ENCODE results near the gene MAD1L1.

Gene MAD1L1

DNA sequence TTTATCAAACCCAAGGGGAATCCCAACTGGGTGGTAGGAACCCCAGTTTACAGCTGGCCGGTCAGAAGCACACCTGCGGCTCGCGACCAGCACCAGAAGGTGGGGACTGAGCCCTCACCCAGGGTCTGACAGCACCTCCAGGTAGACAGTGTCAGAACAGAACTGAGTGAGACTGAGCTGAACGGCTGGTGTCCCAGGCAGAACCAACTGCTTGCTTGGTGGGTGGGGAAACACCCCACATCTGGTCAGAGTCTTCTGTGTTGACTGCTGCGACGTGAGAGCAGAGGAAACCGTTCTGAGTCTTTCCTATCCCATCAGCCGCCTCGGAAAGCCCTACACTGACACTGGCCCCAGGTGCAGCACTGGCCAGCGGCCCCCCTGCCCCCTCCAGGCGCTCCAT is 160.7 kb downstream of the MAD1L1 start:
- Histone ChIP-seq H3K27ac (ENCODE audit: low read length, poor library complexity, severe bottlenecking) (no peak overlapping the region), H3K4me2 (ENCODE audit: low read length, poor library complexity, severe bottlenecking) (no peak overlapping the region), H3K79me1 (replicated peaks; ENCODE audit: low read length, poor library complexity, severe bottlenecking) (peaks cover 5% of the 10 kb centered on the region), H2BK15ac (ENCODE audit: low read depth, poor library complexity, severe bottlenecking) (no peak overlapping the region), H3K4ac (ENCODE audit: low read depth in 1 of 2, low read length in 2 of 2) (no peak overlapping the region), H3K4me3 (ENCODE audit: insufficient read depth in 1 of 2, low read depth in 1 of 2, low read length in 2 of 2) (no peak overlapping the region), H2BK5ac (ENCODE audit: low read depth, low read length, poor library complexity, severe bottlenecking) (no peak overlapping the region), H2BK12ac (ENCODE audit: low read length in 2 of 2) (no peak overlapping the region), H4K91ac (ENCODE audit: low read length) (no peak overlapping the region), H2AK5ac (ENCODE audit: low read length, severe bottlenecking) (no peak overlapping the region), H3K14ac (ENCODE audit: low read length in 2 of 2) (no peak overlapping the region), H4K8ac (ENCODE audit: low read length) (no peak overlapping the region), H3K4me1 (ENCODE audit: control insufficient read depth, insufficient read depth, low read depth, low read length) (peaks cover 21% of the 10 kb centered on the region), H3K36me3 (ENCODE audit: control insufficient read depth in 1 of 2, insufficient read depth in 2 of 2, low read depth in 1 of 2, low read length in 2 of 2) (peaks cover 21 to 58% of the 10 kb centered on the region in 2 experiments), H3K27me3 (ENCODE audit: control insufficient read depth in 1 of 2, insufficient read depth in 1 of 2, low read length in 2 of 2) (no peaks in the 10 kb centered on the region), H2AFZ (ENCODE audit: low read depth, low read length) (no peak overlapping the region), H2BK120ac (ENCODE audit: low read depth, low read length) (no peak overlapping the region), H3K23ac (ENCODE audit: low read length in 2 of 2) (no peak overlapping the region), H3K9me3 (ENCODE audit: control insufficient read depth, low read length) (no peaks in the 10 kb centered on the region), H3K18ac (ENCODE audit: low read depth in 1 of 2, low read length in 2 of 2) (no peak overlapping the region), H3K9ac (ENCODE audit: low read length) (no peak overlapping the region)
- WGBS = 98% methylated on average over 12 of the region's 12 CpGs
- no peak for DNase-seq

DNA sequence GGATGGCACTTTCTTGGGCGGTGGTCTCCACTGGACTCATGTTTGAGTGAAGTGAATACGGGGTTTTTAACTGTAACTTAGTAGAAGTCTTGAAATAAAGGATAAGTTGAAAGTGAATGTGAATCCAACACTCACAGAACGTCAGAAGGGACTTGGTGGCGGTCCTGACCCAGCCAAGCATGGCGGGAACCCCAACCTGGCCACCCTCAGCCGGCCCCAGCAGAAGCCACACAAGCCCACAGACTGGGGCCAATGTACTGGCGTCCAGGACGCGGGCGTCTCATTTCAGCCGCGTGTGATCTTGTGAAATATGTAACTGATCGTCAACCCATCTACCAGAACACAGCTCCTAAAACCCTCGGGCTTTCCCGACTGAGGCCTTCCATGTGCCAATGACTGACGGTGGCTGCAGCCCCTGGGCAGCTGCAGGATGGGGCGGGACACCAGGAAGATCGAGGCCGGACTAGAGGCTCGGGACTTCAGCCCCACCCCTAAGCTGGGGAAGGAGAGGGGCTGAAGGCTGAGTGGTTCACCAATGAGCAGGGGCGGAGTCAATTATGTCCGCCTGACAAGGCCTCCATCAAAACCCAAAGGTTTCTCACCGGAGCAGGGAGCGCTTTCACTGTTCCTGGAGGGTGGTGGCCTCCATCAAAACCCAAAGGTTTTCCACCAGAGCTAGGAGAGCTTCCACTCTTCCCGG is 161.5 kb downstream of the MAD1L1 start:
- Histone ChIP-seq H3K4ac (ENCODE audit: low read depth in 1 of 2, low read length in 2 of 2) (no peak overlapping the region), H4K8ac (ENCODE audit: low read length) (no peak overlapping the region), H3K9ac (ENCODE audit: low read length) (no peak overlapping the region), H3K4me2 (ENCODE audit: low read length, poor library complexity, severe bottlenecking) (no peak overlapping the region), H2AK5ac (ENCODE audit: low read length, severe bottlenecking) (no peak overlapping the region), H3K4me1 (ENCODE audit: control insufficient read depth, insufficient read depth, low read depth, low read length) (peaks cover 25% of the 10 kb centered on the region), H3K27ac (ENCODE audit: low read length, poor library complexity, severe bottlenecking) (no peak overlapping the region), H3K9me3 (ENCODE audit: control insufficient read depth, low read length) (no peaks in the 10 kb centered on the region), H3K23ac (ENCODE audit: low read length in 2 of 2) (no peak overlapping the region), H2BK15ac (ENCODE audit: low read depth, poor library complexity, severe bottlenecking) (no peak overlapping the region), H3K27me3 (ENCODE audit: control insufficient read depth in 1 of 2, insufficient read depth in 1 of 2, low read length in 2 of 2) (no peaks in the 10 kb centered on the region), H3K18ac (ENCODE audit: low read depth in 1 of 2, low read length in 2 of 2) (no peak overlapping the region), H3K79me1 (replicated peaks; ENCODE audit: low read length, poor library complexity, severe bottlenecking) (peaks cover 5% of the 10 kb centered on the region), H3K4me3 (ENCODE audit: insufficient read depth in 1 of 2, low read depth in 1 of 2, low read length in 2 of 2) (no peak overlapping the region), H2BK12ac (ENCODE audit: low read length in 2 of 2) (no peak overlapping the region), H4K91ac (ENCODE audit: low read length) (no peak overlapping the region), H2AFZ (ENCODE audit: low read depth, low read length) (no peak overlapping the region), H2BK5ac (ENCODE audit: low read depth, low read length, poor library complexity, severe bottlenecking) (no peak overlapping the region), H3K36me3 (ENCODE audit: control insufficient read depth in 1 of 2, insufficient read depth in 2 of 2, low read depth in 1 of 2, low read length in 2 of 2) (peaks cover 16 to 59% of the 10 kb centered on the region in 2 experiments), H3K14ac (ENCODE audit: low read length in 2 of 2) (no peak overlapping the region), H2BK120ac (ENCODE audit: low read depth, low read length) (no peak overlapping the region)
- 97% methylated on average over 24 of the region's 25 CpGs for WGBS
- no peak for DNase-seq

DNA sequence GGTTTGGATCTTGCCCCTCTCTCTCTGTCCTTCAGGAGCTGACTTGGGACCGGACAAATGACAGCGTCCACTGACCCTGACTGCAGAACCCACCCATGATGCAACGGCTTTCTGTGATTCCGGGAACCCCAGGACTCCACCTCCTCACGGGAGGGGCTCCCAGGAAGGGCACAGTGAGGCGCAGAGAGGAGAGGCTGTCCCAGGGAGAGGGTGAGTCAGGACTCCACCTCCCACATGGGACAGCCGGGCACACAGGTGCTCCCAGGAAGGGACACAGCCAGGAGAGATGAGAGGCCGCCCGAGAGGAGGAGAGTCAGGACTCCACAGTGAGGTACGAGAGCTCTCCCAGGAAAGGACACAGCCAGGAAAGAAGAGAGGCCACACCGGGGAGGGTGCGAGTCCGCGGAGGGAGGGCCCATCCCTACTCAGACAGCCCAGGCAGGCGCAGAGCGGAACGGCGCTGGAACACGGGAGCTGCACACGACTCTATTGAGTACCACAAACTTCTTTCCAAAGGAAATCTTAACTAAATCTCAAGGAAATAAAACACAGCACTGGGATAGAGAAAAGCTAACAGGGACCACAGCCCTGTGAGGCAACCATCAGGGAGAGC is 162.5 kb downstream of the MAD1L1 start:
- peaks cover 28% of the 10 kb centered on the region for H3K4me1 ChIP-seq (ENCODE audit: control insufficient read depth, insufficient read depth, low read depth, low read length)
- peaks cover 8% of the 10 kb centered on the region for H3K79me1 ChIP-seq (replicated peaks; ENCODE audit: low read length, poor library complexity, severe bottlenecking)
- no peaks in the 10 kb centered on the region for H3K9me3 ChIP-seq (ENCODE audit: control insufficient read depth, low read length)
- H3K27ac ChIP-seq (ENCODE audit: low read length, poor library complexity, severe bottlenecking) = no peak overlapping the region
- H3K27me3 ChIP-seq (ENCODE audit: control insufficient read depth in 1 of 2, insufficient read depth in 1 of 2, low read length in 2 of 2) = no peaks in the 10 kb centered on the region
- no peak overlapping the region for H3K14ac ChIP-seq (ENCODE audit: low read length in 2 of 2)
- no peak for DNase-seq
- H4K8ac ChIP-seq (ENCODE audit: low read length) = no peak overlapping the region
- H3K9ac ChIP-seq (ENCODE audit: low read length) = no peak overlapping the region
- no peak overlapping the region for H2BK5ac ChIP-seq (ENCODE audit: low read depth, low read length, poor library complexity, severe bottlenecking)
- no peak overlapping the region for H2AFZ ChIP-seq (ENCODE audit: low read depth, low read length)
- peak overlapping the region; percentile 15 for H2AK5ac ChIP-seq (ENCODE audit: low read length, severe bottlenecking)
- 91% methylated on average over 20 of the region's 20 CpGs for WGBS
- no peak overlapping the region for H2BK12ac ChIP-seq (ENCODE audit: low read length in 2 of 2)
- no peak overlapping the region for H4K91ac ChIP-seq (ENCODE audit: low read length)
- no peak overlapping the region for H2BK120ac ChIP-seq (ENCODE audit: low read depth, low read length)
- H3K4me2 ChIP-seq (ENCODE audit: low read length, poor library complexity, severe bottlenecking) = no peak overlapping the region
- H2BK15ac ChIP-seq (ENCODE audit: low read depth, poor library complexity, severe bottlenecking) = no peak overlapping the region
- no peak overlapping the region for H3K18ac ChIP-seq (ENCODE audit: low read depth in 1 of 2, low read length in 2 of 2)
- no peak overlapping the region for H3K4ac ChIP-seq (ENCODE audit: low read depth in 1 of 2, low read length in 2 of 2)
- H3K23ac ChIP-seq (ENCODE audit: low read length in 2 of 2) = no peak overlapping the region
- H3K36me3 ChIP-seq (ENCODE audit: control insufficient read depth in 1 of 2, insufficient read depth in 2 of 2, low read depth in 1 of 2, low read length in 2 of 2) = peaks cover 17 to 59% of the 10 kb centered on the region in 2 experiments
- H3K4me3 ChIP-seq (ENCODE audit: insufficient read depth in 1 of 2, low read depth in 1 of 2, low read length in 2 of 2) = no peak overlapping the region

DNA sequence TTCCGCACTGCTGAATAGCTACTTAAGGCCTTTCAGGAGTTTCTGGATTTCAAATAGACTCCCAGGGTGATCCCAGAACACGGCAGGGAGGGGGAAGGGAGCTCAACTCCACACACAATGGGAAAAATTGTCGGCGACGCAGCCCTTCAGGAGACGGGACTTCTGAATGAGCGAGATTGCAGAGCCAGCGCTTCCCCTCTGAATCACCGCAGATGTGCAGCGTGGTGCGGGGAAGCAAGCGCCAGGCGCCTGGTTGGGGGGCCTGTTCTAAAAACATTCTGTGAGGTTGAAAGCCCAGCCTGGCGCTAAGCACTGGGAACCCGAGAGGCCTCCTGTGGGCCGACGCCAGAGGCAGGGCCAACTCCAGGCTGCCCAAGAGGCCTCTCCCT is 163.3 kb downstream of the MAD1L1 start:
- H3K14ac ChIP-seq (ENCODE audit: low read length in 2 of 2) = no peak overlapping the region
- no peak overlapping the region for H2BK15ac ChIP-seq (ENCODE audit: low read depth, poor library complexity, severe bottlenecking)
- no peak for DNase-seq
- H3K18ac ChIP-seq (ENCODE audit: low read depth in 1 of 2, low read length in 2 of 2) = no peak overlapping the region
- H4K91ac ChIP-seq (ENCODE audit: low read length) = no peak overlapping the region
- no peak overlapping the region for H3K4ac ChIP-seq (ENCODE audit: low read depth in 1 of 2, low read length in 2 of 2)
- WGBS = 90% methylated on average over 17 of the region's 17 CpGs
- H3K27ac ChIP-seq (ENCODE audit: low read length, poor library complexity, severe bottlenecking) = no peak overlapping the region
- H2AK5ac ChIP-seq (ENCODE audit: low read length, severe bottlenecking) = no peak overlapping the region
- H2AFZ ChIP-seq (ENCODE audit: low read depth, low read length) = no peak overlapping the region
- H3K9ac ChIP-seq (ENCODE audit: low read length) = no peak overlapping the region
- H2BK120ac ChIP-seq (ENCODE audit: low read depth, low read length) = no peak overlapping the region
- peaks cover 28% of the 10 kb centered on the region for H3K4me1 ChIP-seq (ENCODE audit: control insufficient read depth, insufficient read depth, low read depth, low read length)
- no peaks in the 10 kb centered on the region for H3K27me3 ChIP-seq (ENCODE audit: control insufficient read depth in 1 of 2, insufficient read depth in 1 of 2, low read length in 2 of 2)
- H3K4me2 ChIP-seq (ENCODE audit: low read length, poor library complexity, severe bottlenecking) = no peak overlapping the region
- peaks cover 17 to 61% of the 10 kb centered on the region in 2 experiments for H3K36me3 ChIP-seq (ENCODE audit: control insufficient read depth in 1 of 2, insufficient read depth in 2 of 2, low read depth in 1 of 2, low read length in 2 of 2)
- H3K9me3 ChIP-seq (ENCODE audit: control insufficient read depth, low read length) = no peaks in the 10 kb centered on the region
- H4K8ac ChIP-seq (ENCODE audit: low read length) = no peak overlapping the region
- no peak overlapping the region for H2BK12ac ChIP-seq (ENCODE audit: low read length in 2 of 2)
- H3K4me3 ChIP-seq (ENCODE audit: insufficient read depth in 1 of 2, low read depth in 1 of 2, low read length in 2 of 2) = no peak overlapping the region
- peaks cover 13% of the 10 kb centered on the region for H3K79me1 ChIP-seq (replicated peaks; ENCODE audit: low read length, poor library complexity, severe bottlenecking)
- no peak overlapping the region for H2BK5ac ChIP-seq (ENCODE audit: low read depth, low read length, poor library complexity, severe bottlenecking)
- no peak overlapping the region for H3K23ac ChIP-seq (ENCODE audit: low read length in 2 of 2)

All from mesenchymal stem cell (in vitro differentiated cells and primary cell).